Skeletal muscle tissue (tissue), 4 donors: Measurements from ENCODE around the gene GTF2F2. TPM values are rescaled to one million over a fixed set of nuclear protein-coding genes. Genes with fewer than 3 reads are reported as not detected.
"Not testable (repeated sequence)": the region's sequence is repeated elsewhere in the genome, so short reads cannot be mapped to it uniquely, and the experiment has no call there.

Experiments
- H3K27ac ChIP-seq: one replicate; pipeline ENCODE4 v1.7.0; 2013; ENCODE audit warnings: mild to moderate bottlenecking, low read depth, low read length, inconsistent platforms
- H3K27me3 ChIP-seq, 3 donors: one replicate each; pipeline ENCODE4 v1.7.0; 2013; ENCODE audit warnings: low read length in 3 of 3; ENCODE audit not compliant: control insufficient read depth in 3 of 3, insufficient read depth in 3 of 3
- H3K36me3 ChIP-seq, 3 donors: one replicate each; pipeline ENCODE4 v1.7.0; 2013; ENCODE audit warnings: low read length in 3 of 3; ENCODE audit not compliant: control insufficient read depth in 3 of 3, insufficient read depth in 3 of 3
- H3K4me1 ChIP-seq, 3 donors: one replicate each; pipeline ENCODE4 v1.7.0; 2013; ENCODE audit warnings: low read length in 3 of 3, mild to moderate bottlenecking in 3 of 3; ENCODE audit not compliant: control insufficient read depth in 3 of 3, insufficient read depth in 3 of 3
- H3K4me3 ChIP-seq, 3 donors: one replicate each; pipeline ENCODE4 v1.7.0; 2013; ENCODE audit warnings: low read length in 3 of 3
- H3K9ac ChIP-seq, 3 donors: one replicate each; pipeline ENCODE4 v1.7.0; 2013; ENCODE audit warnings: low read length in 3 of 3, mild to moderate bottlenecking in 3 of 3, moderate library complexity in 2 of 3, low read depth in 1 of 3
- H3K9me3 ChIP-seq, 3 donors: one replicate each; pipeline ENCODE4 v1.7.0; 2013; ENCODE audit warnings: low read length in 3 of 3; ENCODE audit not compliant: control insufficient read depth in 3 of 3
- total RNA-seq: library from RNA; depleted of rRNA; stranded (reverse); fragments of >200 nt; gene quantifications from one replicate; pipeline ENCODE4 v1.2.3, GENCODE V29; 2014
- donor health status: Osteomylitis.

Gene GTF2F2
- total RNA-seq, 1 donor from 2014 or later = 15.7 TPM

DNA sequence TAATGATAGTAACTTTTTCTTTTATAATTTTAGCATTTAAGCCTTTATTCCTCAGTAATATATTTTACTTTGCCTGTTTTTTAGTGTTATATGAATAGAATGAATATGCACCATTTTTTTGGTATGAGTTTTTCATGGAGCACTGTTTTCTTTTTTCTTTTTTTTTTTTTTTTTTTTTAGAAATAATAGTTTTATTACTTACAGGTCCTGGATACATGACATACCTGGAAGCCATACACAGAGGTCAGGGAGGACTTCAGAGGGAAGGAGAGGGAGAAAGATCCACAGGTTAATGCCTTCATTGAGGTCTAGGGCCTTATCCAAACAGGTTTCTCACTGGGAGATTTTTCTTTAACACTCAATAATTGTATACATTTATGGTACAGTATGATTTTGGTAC lies 54.2 kb downstream of the GTF2F2 start:
- H3K4me1 ChIP-seq = peaks cover 3 to 7% (median 5%) of the 10 kb centered on the region in 3 donors
- no peaks in the 10 kb centered on the region for H3K9me3 ChIP-seq
- no peaks in the 10 kb centered on the region for H3K36me3 ChIP-seq
- no peak overlapping the region for H3K9ac ChIP-seq
- no peak overlapping the region for H3K4me3 ChIP-seq
- no peak overlapping the region for H3K27ac ChIP-seq
- no peaks in the 10 kb centered on the region for H3K27me3 ChIP-seq

DNA sequence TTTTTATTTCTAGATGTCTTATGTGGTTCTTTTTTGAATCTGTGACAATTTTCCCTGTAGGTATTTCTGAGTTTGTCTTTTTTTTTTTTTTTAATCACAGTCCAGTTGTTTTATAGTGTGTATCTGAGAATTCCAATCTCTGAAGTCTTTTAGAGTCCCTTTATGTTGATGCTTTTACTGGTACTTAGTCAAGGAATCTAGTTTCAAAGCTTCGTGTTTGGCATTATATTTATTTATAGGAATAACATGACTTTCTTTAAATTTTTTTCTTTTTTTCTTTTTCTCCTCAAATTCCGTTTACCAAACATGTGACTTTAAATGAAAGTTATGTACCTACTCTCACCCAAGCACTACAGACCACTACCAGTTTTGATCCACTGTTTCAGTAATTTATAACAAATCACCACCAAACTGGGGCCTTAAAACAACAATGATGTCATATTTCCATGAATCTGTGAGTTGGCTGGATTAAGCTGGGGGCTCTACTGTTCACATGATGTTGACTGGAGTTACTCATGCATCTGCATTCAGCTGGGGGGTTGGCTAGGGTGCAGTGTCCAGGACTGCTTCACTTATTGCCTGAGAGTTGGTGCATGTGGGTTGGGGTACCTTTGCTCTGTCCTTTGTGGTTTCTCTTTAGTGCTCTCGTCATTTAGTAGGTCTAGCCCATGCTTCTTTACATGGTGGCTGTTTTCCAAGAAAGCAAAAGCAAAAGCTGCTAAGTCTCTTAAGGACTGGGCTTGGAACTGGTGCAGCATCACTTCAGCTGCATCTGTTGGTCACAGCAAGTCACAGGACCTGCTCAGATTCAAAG lies 58.2 kb downstream of the GTF2F2 start:
- Histone ChIP-seq H3K27ac (no peak overlapping the region), H3K27me3 (no peaks in the 10 kb centered on the region), H3K4me1 (peaks cover 3 to 7% (median 5%) of the 10 kb centered on the region in 3 donors), H3K4me3 (no peak overlapping the region), H3K9me3 (no peaks in the 10 kb centered on the region), H3K9ac (no peak overlapping the region), H3K36me3 (no peaks in the 10 kb centered on the region)

DNA sequence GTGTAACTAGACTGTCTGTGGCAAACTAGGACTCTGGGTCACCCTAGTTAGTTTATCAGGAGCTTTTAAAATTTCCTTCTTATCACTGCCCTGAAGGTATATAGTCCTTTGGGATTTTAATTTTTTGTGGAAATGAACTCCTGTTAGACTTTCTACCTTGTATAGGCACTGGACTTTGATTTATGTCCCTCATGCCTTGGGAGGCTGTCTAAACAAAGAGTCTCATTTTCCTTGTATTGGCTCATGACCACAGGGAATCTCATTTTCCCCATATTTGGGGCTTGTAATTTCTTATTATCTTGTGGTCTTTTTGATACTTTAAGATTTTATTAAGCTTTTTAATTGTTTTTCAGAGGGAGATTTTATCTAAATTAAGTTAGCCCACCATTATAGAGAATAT lies 59.1 kb downstream of the GTF2F2 start:
- Histone ChIP-seq H3K27me3 (no peaks in the 10 kb centered on the region), H3K9me3 (no peaks in the 10 kb centered on the region), H3K4me1 (peaks cover 3 to 7% (median 5%) of the 10 kb centered on the region in 3 donors), H3K27ac (no peak overlapping the region), H3K36me3 (no peaks in the 10 kb centered on the region), H3K9ac (no peak overlapping the region), H3K4me3 (no peak overlapping the region)

DNA sequence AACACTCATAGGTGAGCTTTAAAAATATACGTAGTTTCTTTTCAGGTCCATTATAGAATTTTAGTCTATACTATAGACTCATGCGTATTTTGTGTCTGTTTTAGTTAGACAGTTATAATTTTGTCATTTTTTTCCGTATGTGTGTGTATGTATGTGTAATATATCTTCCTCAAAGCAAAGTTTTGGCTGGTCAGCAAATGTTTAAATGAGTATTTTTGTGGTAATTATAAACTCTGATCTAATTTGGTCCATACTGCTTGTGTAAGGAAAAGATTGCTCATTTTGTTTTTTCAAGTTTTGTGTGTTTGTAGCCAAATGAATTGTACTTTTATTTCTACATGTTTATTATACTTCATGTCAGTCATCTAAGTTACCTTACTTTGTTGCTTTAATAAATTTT lies 60.0 kb downstream of the GTF2F2 start:
- Histone ChIP-seq H3K4me1 (peaks cover 3 to 7% (median 5%) of the 10 kb centered on the region in 3 donors), H3K9me3 (no peaks in the 10 kb centered on the region), H3K27ac (no peak overlapping the region), H3K4me3 (no peak overlapping the region), H3K27me3 (no peaks in the 10 kb centered on the region), H3K36me3 (peaks cover 0 to 2% (median 0%) of the 10 kb centered on the region in 3 donors), H3K9ac (no peak overlapping the region)

DNA sequence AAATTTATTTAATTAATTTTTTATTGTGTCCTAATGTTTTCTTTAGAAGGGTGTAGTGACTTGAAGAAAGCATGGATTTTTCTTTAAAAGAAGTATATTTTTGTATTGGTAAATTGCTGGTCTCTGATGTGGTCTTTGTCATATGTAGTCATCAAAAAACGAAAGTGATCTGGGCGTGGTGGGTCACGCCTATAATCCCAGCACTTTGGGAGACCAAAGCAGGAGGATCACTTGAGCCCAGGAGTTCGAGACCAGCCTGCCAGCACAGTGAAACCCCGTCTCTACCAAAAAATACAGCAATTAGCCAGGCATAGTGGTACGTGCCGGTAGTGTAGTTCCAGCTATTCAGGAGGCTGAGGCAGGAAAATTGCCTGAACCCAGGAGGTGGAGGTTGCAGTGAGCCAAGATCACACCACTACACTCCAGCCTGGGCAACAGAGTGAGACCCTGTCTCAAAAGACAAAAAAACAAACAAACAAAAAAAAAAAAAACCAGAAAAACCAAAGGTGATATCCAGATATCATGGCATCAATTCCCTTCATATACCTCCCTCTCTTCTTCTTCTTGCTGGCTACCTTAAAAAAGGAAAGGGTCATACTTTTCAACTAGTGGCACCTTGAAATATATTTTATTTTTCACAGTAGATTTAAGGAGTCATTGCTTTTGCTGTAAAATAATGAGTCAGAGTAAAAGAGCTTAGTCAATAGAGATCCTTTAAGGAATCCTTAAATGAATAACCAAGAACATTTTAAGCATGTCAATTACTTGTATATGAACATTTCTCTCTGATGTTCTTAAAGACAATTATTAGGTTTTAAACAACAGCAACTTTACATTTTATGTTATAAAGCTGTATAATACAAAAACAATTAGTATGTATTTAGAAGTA lies 60.6 kb downstream of the GTF2F2 start:
- H3K9me3 ChIP-seq = no peaks in the 10 kb centered on the region
- H3K4me1 ChIP-seq = peaks cover 3 to 7% (median 5%) of the 10 kb centered on the region in 3 donors
- no peaks in the 10 kb centered on the region for H3K27me3 ChIP-seq
- H3K27ac ChIP-seq = no peak overlapping the region
- no peak overlapping the region for H3K4me3 ChIP-seq
- H3K9ac ChIP-seq = no peak overlapping the region
- peaks cover 0 to 2% (median 0%) of the 10 kb centered on the region in 3 donors for H3K36me3 ChIP-seq

DNA sequence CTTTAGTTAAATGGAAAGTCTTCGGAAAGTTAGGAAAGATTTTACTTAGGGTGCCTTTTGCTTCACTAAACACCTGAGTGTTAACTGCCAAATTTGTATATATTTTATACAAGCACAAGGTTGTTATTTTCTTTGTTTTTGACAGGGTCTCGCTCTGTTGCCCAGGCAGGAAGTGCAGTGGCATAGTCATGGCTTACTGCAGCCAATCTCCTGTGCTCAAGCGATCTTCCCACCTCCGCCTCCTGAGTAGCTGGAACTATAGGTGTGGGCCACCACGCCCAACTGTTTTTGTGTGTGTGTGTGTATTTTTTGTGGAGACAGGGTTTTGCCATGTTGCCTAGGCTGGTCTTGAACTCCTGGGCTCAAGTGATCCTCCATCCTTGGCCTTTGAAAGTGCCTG lies 64.4 kb downstream of the GTF2F2 start:
- Histone ChIP-seq H3K4me1 (no peaks in the 10 kb centered on the region), H3K9ac (no peak overlapping the region), H3K9me3 (no peaks in the 10 kb centered on the region), H3K27me3 (no peaks in the 10 kb centered on the region), H3K36me3 (peaks cover 0 to 2% (median 0%) of the 10 kb centered on the region in 3 donors), H3K27ac (no peak overlapping the region), H3K4me3 (no peak overlapping the region)

DNA sequence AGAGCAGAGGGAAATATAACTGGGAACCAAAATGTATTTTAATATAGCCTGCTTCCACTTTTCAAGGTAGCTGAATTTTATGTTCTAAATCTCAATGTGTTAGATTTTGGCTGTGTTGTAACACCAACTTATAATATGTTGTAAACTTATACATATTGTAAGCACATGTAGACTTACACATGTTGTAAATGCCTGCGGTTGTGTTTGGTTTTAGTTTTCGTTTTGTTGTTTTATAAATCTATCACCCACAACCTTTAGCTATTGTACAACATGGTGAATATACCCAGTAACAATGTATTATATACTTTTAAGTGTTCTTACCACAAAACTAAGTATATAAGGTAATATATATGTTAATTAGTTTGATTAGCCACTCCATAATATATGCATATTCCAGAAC lies 65.0 kb downstream of the GTF2F2 start:
- Histone ChIP-seq H3K9ac (no peak overlapping the region), H3K27ac (no peak overlapping the region), H3K27me3 (no peaks in the 10 kb centered on the region), H3K4me1 (no peaks in the 10 kb centered on the region), H3K4me3 (no peak overlapping the region), H3K36me3 (peaks cover 0 to 2% (median 0%) of the 10 kb centered on the region in 3 donors), H3K9me3 (no peaks in the 10 kb centered on the region)

DNA sequence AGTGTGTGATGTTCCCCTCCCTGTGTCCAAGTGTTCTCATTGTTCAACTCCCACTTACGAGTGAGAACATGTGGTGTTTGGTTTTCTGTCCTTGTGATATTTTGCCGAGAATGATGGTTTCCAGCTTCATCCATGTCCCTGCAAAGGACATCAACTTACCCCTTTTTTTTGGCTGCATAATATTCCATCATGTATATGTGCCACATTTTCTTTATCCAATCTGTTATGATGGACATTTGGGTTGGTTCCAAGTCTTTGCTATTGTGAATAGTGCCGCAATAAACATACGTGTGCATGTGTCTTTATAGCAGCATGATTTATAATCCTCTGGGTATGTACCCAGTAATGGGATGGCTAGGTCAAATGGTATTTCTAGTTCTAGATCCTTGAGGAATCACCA lies 68.8 kb downstream of the GTF2F2 start:
- H3K9me3 ChIP-seq, H3K4me3 ChIP-seq, H3K4me1 ChIP-seq, H3K36me3 ChIP-seq, H3K9ac ChIP-seq, H3K27me3 ChIP-seq, H3K27ac ChIP-seq: not testable (repeated sequence)

DNA sequence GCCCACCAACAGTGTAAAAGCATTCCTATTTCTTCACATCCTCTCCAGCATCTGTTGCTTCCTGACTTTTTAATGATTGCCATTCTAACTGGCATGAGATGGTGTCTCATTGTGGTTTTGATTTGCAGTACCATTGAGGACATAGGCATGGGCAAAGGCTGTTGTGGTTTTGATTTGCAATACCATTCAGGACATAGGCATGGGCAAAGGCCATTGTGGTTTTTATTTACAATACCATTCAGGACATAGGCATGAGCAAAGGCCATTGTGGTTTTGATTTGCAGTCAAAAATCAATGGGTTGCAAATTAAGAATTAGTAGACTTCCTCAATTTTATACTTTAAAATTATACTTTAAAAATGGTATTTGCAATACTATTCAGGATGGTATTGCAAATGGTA lies 69.2 kb downstream of the GTF2F2 start:
- not testable (repeated sequence) for H3K27me3 ChIP-seq, H3K4me3 ChIP-seq, H3K9me3 ChIP-seq, H3K36me3 ChIP-seq, H3K27ac ChIP-seq, H3K4me1 ChIP-seq, H3K9ac ChIP-seq

DNA sequence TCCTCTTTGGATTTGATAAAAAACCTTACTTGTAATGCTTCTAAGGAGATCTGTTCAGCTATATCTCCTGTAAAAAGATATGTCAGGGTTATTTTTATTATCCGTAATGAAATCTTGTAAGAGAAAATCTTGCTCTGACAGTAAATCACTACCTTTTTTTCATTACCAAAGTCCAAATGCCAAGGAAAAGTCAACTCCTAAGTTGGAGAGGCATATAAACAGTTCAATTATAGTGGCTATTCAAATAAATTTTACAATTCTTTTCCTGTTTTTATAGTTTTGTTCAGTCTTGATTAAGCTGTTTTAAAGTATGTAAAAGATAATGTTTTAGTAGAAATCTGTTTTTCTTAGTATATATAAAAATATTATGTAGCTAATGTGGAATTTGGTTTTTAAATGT lies 71.6 kb downstream of the GTF2F2 start:
- Histone ChIP-seq H3K9me3 (no peaks in the 10 kb centered on the region), H3K36me3 (no peaks in the 10 kb centered on the region), H3K27ac (no peak overlapping the region), H3K4me1 (no peaks in the 10 kb centered on the region), H3K9ac (no peak overlapping the region), H3K4me3 (no peak overlapping the region), H3K27me3 (no peaks in the 10 kb centered on the region)
